Stomach smooth muscle (tissue), 2 donors: ENCODE measurements around the gene WSB2.

ENCODE experiments used
- H3K27ac ChIP-seq: one replicate; pipeline ENCODE4 v1.7.0; 2013; ENCODE audit warnings: mild to moderate bottlenecking, low read length, inconsistent platforms
- H3K27me3 ChIP-seq, 2 donors: one replicate each; pipeline ENCODE4 v1.7.0; 2013; ENCODE audit warnings: low read length in 2 of 2; ENCODE audit not compliant: insufficient read depth in 2 of 2, control insufficient read depth in 1 of 2
- H3K36me3 ChIP-seq, 2 donors: one replicate each; pipeline ENCODE4 v1.7.0; 2013; ENCODE audit warnings: low read length in 2 of 2; ENCODE audit not compliant: control insufficient read depth in 2 of 2, insufficient read depth in 2 of 2
- H3K4me1 ChIP-seq: one replicate; pipeline ENCODE4 v1.7.0; 2013; ENCODE audit warnings: low read length; ENCODE audit not compliant: control insufficient read depth, insufficient read depth
- H3K4me3 ChIP-seq, 2 donors: one replicate each; pipeline ENCODE4 v1.7.0; 2013; ENCODE audit warnings: low read length in 2 of 2
- H3K9ac ChIP-seq, 2 donors: one replicate each; pipeline ENCODE4 v1.7.0; 2013; ENCODE audit warnings: low read length in 2 of 2, mild to moderate bottlenecking in 1 of 2
- H3K9me3 ChIP-seq, 2 donors: one replicate each; pipeline ENCODE4 v1.7.0; 2013; ENCODE audit warnings: low read length in 2 of 2; ENCODE audit not compliant: control insufficient read depth in 2 of 2
- donor health status: healthy.
- donor health status: Pancreatic carcinoma.

The WSB2 gene

DNA sequence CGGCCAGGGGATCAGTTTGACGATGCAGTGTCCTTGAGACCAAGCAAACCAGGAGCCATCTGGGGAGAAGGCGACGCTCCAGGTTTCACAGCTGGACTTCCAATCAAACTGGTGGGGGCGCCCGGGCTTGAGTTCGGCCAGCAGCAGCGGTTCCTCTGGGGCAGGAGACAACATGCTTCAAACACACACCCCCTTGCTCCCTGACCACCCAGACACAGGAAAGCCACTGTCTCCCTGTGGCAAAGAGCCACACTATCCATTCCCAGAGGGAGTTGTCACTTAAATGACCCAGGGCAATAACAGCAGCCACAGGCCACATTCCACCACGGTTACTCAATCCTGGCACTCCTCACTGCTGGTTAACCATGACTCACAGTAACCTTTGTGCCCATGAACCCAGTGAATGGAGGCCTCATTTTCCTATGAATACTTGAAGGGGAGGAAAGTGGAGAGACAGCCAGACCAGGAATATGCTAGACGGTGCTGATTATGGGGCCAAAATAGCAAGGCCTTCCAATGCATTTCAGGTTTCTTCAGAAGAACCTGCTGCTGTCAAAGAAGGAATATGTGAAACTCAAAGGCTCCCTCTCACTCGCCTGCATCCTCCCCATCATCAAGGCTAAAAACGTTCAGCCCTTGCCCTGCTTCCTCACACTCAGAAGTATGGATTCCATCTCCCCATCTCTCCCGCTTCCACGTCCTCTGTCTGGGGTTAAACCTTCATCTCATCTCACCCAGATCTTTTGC is 8.5 kb downstream of the WSB2 start:
- Histone ChIP-seq H3K27me3 (no peaks in the 10 kb centered on the region), H3K9ac (no peak overlapping the region), H3K27ac (peak overlapping the region; percentile 62), H3K36me3 (peaks cover 3 to 12% of the 10 kb centered on the region in 2 donors), H3K4me1 (peaks cover 25% of the 10 kb centered on the region), H3K4me3 (peak overlapping the region in 1 of 2 donors; percentile 29), H3K9me3 (no peaks in the 10 kb centered on the region)

DNA sequence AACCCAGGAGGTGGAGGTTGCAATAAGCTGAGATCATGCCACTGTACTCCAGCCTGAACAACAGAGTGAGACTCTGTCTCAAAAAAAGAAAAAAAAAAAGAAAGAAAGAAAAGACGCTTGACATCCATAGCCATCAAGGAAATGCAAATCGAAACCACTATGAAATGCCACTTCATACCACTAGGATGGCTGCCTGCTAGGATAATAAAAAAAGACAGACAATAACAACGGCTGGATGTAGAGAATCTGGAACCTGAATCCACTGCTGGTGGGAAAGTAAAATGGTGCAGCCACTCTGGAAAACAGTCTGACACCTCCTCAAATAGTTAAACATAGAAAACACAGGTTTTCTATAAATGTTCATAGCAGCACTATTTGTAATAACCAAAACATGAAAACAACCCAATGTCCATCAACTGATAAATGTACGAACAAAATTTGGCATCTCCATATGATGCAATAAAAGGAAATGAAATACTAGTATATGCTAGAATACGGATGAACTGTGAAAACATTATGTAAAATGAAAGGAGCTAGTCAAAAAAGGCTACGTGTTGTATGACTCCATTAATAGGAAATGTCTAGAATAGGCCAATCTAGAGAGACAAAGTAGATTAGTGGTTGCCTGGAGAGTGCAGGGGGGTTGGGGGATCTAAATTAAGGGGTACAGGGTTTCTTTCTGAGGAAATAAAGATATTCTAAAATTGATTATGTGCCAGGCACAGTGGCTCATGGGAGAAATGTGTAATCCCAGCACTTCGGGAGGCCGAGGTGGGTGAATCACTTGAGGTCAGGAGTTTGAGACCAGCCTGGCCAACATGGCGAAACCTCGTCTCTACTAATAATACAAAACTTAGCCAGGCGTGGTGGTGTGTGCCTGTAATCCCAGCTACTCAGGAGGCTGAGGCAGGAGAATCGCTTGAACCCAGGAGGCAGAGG is 9.7 kb downstream of the WSB2 start:
- H3K27ac ChIP-seq = no peak overlapping the region
- no peak overlapping the region for H3K4me3 ChIP-seq
- no peaks in the 10 kb centered on the region for H3K27me3 ChIP-seq
- H3K9ac ChIP-seq = no peak overlapping the region
- peaks cover 3 to 12% of the 10 kb centered on the region in 2 donors for H3K36me3 ChIP-seq
- H3K4me1 ChIP-seq = peaks cover 23% of the 10 kb centered on the region
- no peaks in the 10 kb centered on the region for H3K9me3 ChIP-seq

DNA sequence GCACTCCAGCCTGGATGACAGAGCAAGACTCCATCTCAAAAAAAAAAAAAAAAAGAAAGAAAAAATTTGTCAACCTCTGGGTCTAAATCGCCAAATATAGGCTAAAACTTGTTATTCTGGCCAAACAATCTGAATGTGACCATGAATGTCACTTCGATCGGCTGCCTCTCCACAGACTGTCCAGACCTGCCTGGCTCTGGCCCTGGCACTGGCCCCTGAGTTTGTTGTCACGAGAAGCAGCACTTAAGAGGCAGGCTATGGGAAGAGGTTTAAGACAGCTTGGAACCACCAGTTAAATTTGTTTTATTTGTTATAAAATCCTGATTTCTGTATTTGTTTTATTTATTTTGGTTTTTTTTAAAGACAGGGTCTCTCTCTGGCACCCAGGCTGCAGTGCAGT is 14.5 kb downstream of the WSB2 start:
- H3K27me3 ChIP-seq = no peaks in the 10 kb centered on the region
- no peak overlapping the region for H3K9ac ChIP-seq
- H3K4me3 ChIP-seq = no peak overlapping the region
- no peaks in the 10 kb centered on the region for H3K9me3 ChIP-seq
- peaks cover 29 to 39% of the 10 kb centered on the region in 2 donors for H3K36me3 ChIP-seq
- H3K4me1 ChIP-seq = peaks cover 2% of the 10 kb centered on the region
- no peak overlapping the region for H3K27ac ChIP-seq

DNA sequence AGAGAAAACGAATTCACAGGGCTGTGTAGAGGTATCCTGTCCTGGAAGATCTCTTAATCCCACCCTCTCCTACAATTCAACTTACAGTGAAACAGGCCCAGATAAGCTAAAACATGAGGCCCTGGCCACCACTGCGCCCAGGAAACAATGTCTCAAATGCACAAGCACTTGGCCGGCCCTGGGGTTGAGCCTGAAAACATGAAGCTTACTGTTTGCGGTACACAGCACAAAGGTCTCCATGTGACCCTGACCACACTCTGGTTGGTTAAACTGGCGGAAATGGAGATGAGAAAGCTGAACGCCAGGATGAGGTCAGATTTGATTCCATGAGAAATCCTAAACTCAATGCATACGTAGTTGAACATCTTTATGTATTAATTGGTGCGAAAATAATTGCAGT is 16.4 kb downstream of the WSB2 start:
- H3K4me1 ChIP-seq = peaks cover 2% of the 10 kb centered on the region
- H3K27me3 ChIP-seq = no peaks in the 10 kb centered on the region
- peaks cover 39 to 42% of the 10 kb centered on the region in 2 donors for H3K36me3 ChIP-seq
- no peaks in the 10 kb centered on the region for H3K9me3 ChIP-seq
- H3K4me3 ChIP-seq = no peak overlapping the region
- no peak overlapping the region for H3K27ac ChIP-seq
- H3K9ac ChIP-seq = no peak overlapping the region

DNA sequence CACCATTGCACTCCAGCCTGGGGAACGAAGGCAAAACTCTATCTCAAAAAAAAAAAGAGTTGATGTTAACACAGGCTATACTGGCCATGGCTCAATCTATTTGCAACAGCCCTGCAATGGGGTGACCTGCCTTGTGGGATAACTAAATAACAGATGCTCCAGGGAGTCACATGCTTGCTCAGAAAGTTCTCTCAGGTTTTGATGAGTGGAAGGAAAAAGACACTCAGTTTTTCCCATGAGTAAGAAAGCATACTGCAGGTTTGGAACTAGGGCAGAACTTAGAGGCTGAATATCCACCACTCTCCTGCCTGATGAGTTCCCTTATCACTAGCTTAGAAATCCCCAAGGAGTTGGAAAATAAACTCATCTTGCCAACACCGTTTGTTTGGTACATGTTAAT is 16.9 kb downstream of the WSB2 start:
- peaks cover 2% of the 10 kb centered on the region for H3K4me1 ChIP-seq
- no peak overlapping the region for H3K4me3 ChIP-seq
- H3K27ac ChIP-seq = no peak overlapping the region
- no peak overlapping the region for H3K9ac ChIP-seq
- H3K36me3 ChIP-seq = peaks cover 43 to 47% of the 10 kb centered on the region in 2 donors
- no peaks in the 10 kb centered on the region for H3K27me3 ChIP-seq
- H3K9me3 ChIP-seq = no peaks in the 10 kb centered on the region

DNA sequence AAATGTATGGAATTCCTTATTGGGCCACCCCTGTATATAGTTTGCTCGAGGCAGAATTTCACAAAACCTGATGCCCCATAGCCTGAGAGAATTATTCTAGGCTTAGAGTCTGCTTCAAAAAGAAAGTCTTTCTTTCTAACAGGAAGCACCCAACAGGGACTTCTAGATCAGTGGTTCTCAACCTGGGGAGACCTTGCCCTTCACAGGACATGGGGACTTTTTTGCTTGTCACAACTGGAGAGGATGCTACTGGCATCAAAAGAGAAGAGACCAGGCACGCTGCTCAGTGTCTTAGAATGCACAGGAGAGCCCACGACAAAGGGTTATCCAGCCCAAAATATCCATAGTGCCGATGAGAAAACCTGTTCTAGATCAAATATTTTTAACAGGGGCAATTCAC is 18.9 kb downstream of the WSB2 start:
- peaks cover 54 to 55% of the 10 kb centered on the region in 2 donors for H3K36me3 ChIP-seq
- no peak overlapping the region for H3K27ac ChIP-seq

DNA sequence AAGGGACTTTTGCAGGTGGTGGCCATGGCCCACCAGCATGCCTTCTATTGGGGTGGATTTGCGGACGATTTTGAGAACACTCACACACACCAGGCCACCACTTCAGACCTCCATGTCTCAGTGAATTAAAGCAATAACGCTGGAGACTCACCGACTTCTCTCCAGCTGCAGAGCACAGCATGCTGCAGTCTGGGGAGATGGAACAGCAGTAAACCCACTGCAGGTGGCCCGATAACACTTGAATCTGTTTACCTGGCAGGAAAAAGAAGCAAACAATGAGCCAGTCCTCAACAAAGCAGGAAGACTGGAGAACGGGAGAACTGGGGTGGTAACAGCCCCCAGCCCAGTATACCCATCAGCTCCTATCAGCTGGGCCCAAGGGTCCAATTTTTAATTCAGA is 22.8 kb downstream of the WSB2 start:
- no peaks in the 10 kb centered on the region for H3K9me3 ChIP-seq
- H3K9ac ChIP-seq = no peak overlapping the region
- peaks cover 69% of the 10 kb centered on the region in 2 donors for H3K36me3 ChIP-seq
- no peaks in the 10 kb centered on the region for H3K27me3 ChIP-seq
- peaks cover under 1% of the 10 kb centered on the region for H3K4me1 ChIP-seq
- H3K4me3 ChIP-seq = no peak overlapping the region
- H3K27ac ChIP-seq = no peak overlapping the region

More for the DNA sequence above, 18.9 kb downstream of the WSB2 start:
- Histone ChIP-seq H3K4me3 (no peak overlapping the region), H3K27me3 (no peaks in the 10 kb centered on the region), H3K9ac (no peak overlapping the region), H3K4me1 (peaks cover 2% of the 10 kb centered on the region), H3K9me3 (no peaks in the 10 kb centered on the region)

DNA sequence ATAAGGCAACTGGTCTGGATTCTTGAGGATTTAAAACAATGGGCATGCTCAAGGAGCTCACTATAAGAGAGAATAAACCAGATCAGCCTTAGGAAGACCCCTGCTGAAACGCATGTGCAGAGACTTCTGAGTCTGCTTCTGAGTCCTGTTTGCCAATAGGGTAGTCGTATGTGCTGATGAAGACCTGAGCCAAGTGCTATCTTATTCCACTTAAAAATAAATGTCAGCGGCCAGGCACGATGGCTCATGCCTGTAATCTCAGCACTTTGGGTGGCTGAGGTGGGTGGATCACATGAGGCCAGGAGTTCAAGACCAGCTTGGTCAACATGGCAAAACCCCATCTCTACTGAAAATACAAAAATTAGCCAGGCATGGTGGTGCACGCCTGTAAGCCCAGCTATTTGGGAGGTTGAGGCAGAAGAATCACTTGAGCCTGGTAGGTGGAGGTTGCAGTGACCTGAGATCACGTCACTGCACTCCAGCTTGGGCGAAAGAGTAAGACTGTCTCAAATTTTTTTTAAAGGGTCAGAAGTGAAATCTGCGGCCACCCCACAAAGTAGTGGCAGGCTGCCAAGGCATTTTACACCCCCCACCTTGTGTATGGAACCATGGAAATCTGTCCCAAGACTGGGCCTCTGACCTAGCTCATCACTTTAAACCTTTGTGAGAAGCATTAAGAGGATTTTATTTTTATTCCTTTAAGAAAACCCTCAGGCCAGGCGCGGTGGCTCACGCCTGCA is 24.1 kb downstream of the WSB2 start:
- Histone ChIP-seq H3K27ac (no peak overlapping the region), H3K36me3 (peaks cover 62 to 64% of the 10 kb centered on the region in 2 donors), H3K4me1 (no peaks in the 10 kb centered on the region), H3K9ac (no peak overlapping the region), H3K4me3 (no peak overlapping the region), H3K27me3 (no peaks in the 10 kb centered on the region), H3K9me3 (no peaks in the 10 kb centered on the region)

DNA sequence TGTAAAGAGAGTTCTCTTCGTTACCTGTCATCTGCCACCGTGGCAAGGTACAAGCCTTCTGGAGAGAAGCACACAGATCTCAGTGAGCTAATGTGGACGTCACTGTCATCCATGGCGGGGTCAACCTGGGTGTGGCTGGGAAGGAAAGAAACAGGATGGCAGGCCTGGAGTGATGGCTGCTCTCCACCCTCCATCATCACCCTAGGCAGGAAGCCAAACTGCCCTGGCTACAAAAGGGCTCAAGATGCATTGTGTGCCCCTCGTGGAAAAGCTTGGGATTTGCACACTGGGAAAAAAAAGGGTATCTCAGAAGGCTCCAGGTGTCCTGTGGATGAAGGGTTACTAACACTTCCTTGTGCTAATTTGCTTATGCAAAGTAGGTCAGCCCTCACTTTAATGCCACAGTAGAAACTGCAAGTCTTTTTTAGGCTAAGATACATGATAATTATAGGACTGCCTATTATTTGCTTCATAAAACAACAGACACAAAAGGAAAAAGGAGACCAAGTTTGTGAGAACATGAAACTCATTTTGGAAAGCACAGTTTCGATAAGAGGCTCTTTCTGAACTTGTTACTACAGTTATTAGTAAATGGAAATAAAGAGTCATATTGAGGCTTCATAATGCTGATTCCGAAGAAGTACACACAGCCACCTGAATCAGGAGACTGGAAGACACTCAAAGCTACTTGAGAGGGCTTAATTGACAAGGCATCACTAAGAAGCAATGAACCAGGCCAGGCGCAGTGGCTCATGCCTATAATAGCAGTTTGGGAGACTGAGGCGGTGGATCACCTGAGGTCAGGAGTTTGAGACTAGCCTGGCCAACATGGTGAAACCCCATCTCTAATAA is 25.6 kb downstream of the WSB2 start:
- no peaks in the 10 kb centered on the region for H3K9me3 ChIP-seq
- no peak overlapping the region for H3K9ac ChIP-seq
- H3K4me3 ChIP-seq = no peak overlapping the region
- peaks cover 56 to 60% of the 10 kb centered on the region in 2 donors for H3K36me3 ChIP-seq
- no peaks in the 10 kb centered on the region for H3K4me1 ChIP-seq
- no peaks in the 10 kb centered on the region for H3K27me3 ChIP-seq
- H3K27ac ChIP-seq = no peak overlapping the region
